Measurements from ENCODE around the gene RIPOR3. TPM values are rescaled to one million over a fixed set of nuclear protein-coding genes. Genes with fewer than 3 reads are reported as not detected.

RIPOR3 gene
- polyA plus RNA-seq, 1 donor (not counting 4 experiments of a cell fraction or from before 2014, with no cell fraction given), result 0.10 TPM

DNA sequence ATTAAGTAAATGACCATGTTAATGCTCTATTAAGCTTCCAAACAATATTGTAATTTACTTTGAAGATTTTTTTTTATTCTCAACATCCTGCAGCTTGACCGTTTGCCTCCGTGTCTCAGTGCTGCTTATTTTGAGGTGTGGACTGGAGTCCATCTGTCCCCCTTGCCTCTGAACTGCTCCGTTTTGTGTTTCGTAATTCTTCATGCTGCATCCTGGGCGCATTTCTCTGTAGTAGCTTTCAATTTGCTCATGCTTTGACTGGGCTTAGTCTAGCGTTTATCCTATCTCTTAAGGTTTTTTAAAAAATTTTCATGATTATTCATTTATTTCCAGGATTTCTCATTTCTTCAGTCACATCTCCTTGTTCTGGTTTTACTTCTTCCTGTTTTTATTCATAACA, 143.4 kb downstream of the RIPOR3 start:
- Histone ChIP-seq H3K9ac (ENCODE audit: control insufficient read depth, extremely low read depth, insufficient read depth, low read length) (no peak overlapping the region), H3K27ac (ENCODE audit: control insufficient read depth, insufficient read depth, low read length) (no peak overlapping the region), H3K4me1 (ENCODE audit: control insufficient read depth, extremely low read depth, insufficient read depth, low read length) (peaks cover 33% of the 10 kb centered on the region), H2AFZ (ENCODE audit: control insufficient read depth, low read length) (no peak overlapping the region), H3K36me3 (ENCODE audit: control insufficient read depth in 2 of 2, extremely low read depth in 1 of 2, insufficient read depth in 2 of 2, low read length in 2 of 2) (peaks cover 3 to 8% of the 10 kb centered on the region in 2 experiments), H3K4me3 (ENCODE audit: control insufficient read depth in 2 of 3, extremely low read depth in 1 of 3, insufficient read depth in 2 of 3, low read depth in 1 of 3, low read length in 3 of 3) (no peak overlapping the region), H3K79me2 (ENCODE audit: control insufficient read depth, insufficient read depth, low read length) (peaks cover 74% of the 10 kb centered on the region), H4K20me1 (ENCODE audit: control insufficient read depth, extremely low read depth, insufficient read depth, low read length) (no peaks in the 10 kb centered on the region), H3K9me3 (ENCODE audit: control insufficient read depth, low read depth, low read length) (no peaks in the 10 kb centered on the region), H3K4me2 (ENCODE audit: control insufficient read depth, extremely low read depth, insufficient read depth, low read depth, low read length) (no peak overlapping the region), H3K27me3 (ENCODE audit: control insufficient read depth, extremely low read depth, insufficient read depth, low read length) (no peaks in the 10 kb centered on the region), H3K9me1 (ENCODE audit: control insufficient read depth, extremely low read depth, insufficient read depth, low read length) (peaks cover 2% of the 10 kb centered on the region)
- DNase-seq (ENCODE audit: low read depth, low spot score) (no peak), FAIRE-seq (no peak)
- dilution Hi-C loops (cut with MboI; ENCODE audit: extremely low pct_ligation_motif_present, low sequenced_read_pairs), result no loop called here
- TF ChIP-seq, protein P1, sequence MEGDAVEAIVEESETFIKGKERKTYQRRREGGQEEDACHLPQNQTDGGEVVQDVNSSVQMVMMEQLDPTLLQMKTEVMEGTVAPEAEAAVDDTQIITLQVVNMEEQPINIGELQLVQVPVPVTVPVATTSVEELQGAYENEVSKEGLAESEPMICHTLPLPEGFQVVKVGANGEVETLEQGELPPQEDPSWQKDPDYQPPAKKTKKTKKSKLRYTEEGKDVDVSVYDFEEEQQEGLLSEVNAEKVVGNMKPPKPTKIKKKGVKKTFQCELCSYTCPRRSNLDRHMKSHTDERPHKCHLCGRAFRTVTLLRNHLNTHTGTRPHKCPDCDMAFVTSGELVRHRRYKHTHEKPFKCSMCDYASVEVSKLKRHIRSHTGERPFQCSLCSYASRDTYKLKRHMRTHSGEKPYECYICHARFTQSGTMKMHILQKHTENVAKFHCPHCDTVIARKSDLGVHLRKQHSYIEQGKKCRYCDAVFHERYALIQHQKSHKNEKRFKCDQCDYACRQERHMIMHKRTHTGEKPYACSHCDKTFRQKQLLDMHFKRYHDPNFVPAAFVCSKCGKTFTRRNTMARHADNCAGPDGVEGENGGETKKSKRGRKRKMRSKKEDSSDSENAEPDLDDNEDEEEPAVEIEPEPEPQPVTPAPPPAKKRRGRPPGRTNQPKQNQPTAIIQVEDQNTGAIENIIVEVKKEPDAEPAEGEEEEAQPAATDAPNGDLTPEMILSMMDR (optimal IDR thresholded peaks at IDR 0.05 in 1 of 3, IDR thresholded peaks at IDR 0.05 in 1 of 3, conservative IDR thresholded peaks at IDR 0.05 in 1 of 3; ENCODE audit: extremely low read depth in 1 of 3, insufficient read depth in 2 of 3, low read length in 3 of 3), result no peak
- no peak for TF ChIP-seq EZH2 (IDR thresholded peaks at IDR 0.05; ENCODE audit: low read length)

- Histone ChIP-seq H3K4me3 (ENCODE audit: control insufficient read depth in 2 of 3, extremely low read depth in 1 of 3, insufficient read depth in 2 of 3, low read depth in 1 of 3, low read length in 3 of 3) (no peak overlapping the region), H3K36me3 (ENCODE audit: control insufficient read depth in 2 of 2, extremely low read depth in 1 of 2, insufficient read depth in 2 of 2, low read length in 2 of 2) (peaks cover 3 to 4% of the 10 kb centered on the region in 2 experiments), H2AFZ (ENCODE audit: control insufficient read depth, low read length) (no peak overlapping the region), H3K9me3 (ENCODE audit: control insufficient read depth, low read depth, low read length) (no peaks in the 10 kb centered on the region), H4K20me1 (ENCODE audit: control insufficient read depth, extremely low read depth, insufficient read depth, low read length) (no peaks in the 10 kb centered on the region), H3K4me1 (ENCODE audit: control insufficient read depth, extremely low read depth, insufficient read depth, low read length) (peaks cover 33% of the 10 kb centered on the region), H3K27ac (ENCODE audit: control insufficient read depth, insufficient read depth, low read length) (no peak overlapping the region), H3K27me3 (ENCODE audit: control insufficient read depth, extremely low read depth, insufficient read depth, low read length) (no peaks in the 10 kb centered on the region), H3K9me1 (ENCODE audit: control insufficient read depth, extremely low read depth, insufficient read depth, low read length) (peaks cover 2% of the 10 kb centered on the region), H3K9ac (ENCODE audit: control insufficient read depth, extremely low read depth, insufficient read depth, low read length) (no peak overlapping the region), H3K4me2 (ENCODE audit: control insufficient read depth, extremely low read depth, insufficient read depth, low read depth, low read length) (no peak overlapping the region), H3K79me2 (ENCODE audit: control insufficient read depth, insufficient read depth, low read length) (peaks cover 74% of the 10 kb centered on the region)
- TF ChIP-seq, protein P1 (optimal IDR thresholded peaks at IDR 0.05 in 1 of 3, IDR thresholded peaks at IDR 0.05 in 1 of 3, conservative IDR thresholded peaks at IDR 0.05 in 1 of 3; ENCODE audit: extremely low read depth in 1 of 3, insufficient read depth in 2 of 3, low read length in 3 of 3), result no peak
- no peak for TF ChIP-seq EZH2 (IDR thresholded peaks at IDR 0.05; ENCODE audit: low read length)
- FAIRE-seq (no peak), DNase-seq (ENCODE audit: low read depth, low spot score) (no peak)
- dilution Hi-C loops (cut with MboI; ENCODE audit: extremely low pct_ligation_motif_present, low sequenced_read_pairs), result no loop called here
Observed at GRCh38 chr20:50546729-50547314, 144.5 kb downstream of the RIPOR3 start.
